NCI-H187 treated with DMSO at 0.1 percent for 48 hours (cell line): ENCODE data around the gene HMGCS2.

Experiments
- DNase-seq: peaks from one replicate; lab custom pipeline; 2025; lab: John Stamatoyannopoulos, UW

The HMGCS2 gene

GRCh38 chr1:119768778-119769177, at the start of gene HMGCS2:
Gene HMGCS2, minus strand, starts transcription at chr1:119768905. Its CDS starts 61 bp downstream, at chr1:119768844.
- no peak for DNase-seq

DNA sequence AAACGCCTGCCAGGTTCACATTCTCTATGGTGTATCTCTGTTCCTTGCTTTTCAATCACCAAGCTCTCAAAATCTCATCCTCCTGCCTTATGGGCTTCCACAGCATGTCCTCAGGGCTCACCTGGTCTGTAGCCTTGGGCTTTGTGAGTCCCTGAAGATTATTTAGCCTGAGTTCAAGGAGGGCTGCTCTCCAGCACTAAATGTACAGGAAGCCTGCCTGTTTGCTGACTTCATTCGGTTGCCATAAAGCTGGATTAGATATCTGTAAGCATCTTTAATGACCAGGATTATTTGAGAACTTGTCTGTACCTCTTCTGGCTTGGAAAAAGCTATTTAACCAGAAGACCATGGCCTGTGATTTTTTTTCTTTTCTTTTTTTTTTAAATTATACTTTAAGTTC, 49.5 kb upstream of the HMGCS2 start:
- no peak for DNase-seq

DNA sequence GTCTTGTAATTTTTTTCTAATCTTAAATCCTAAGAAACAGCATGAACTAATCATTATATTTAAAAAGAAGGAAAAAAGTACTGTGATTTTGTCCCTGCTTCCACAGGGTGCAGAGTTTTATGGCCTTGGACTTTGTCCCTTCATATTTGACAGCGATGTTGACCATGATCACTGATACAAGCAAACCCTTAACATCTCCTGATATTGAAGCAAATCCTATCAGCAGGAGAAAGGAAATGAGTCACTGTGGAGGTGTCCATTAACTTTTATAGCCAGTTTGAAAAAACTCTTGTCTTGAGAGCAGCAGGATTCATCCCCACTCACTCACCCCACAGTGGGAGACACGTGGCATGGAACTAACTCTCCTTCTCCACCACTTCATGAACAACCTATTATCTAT, 47.7 kb upstream of the HMGCS2 start:
- DNase-seq: no peak

GRCh38 chr1:119815928-119816327, 47.2 kb upstream of the HMGCS2 start:
- DNase-seq: no peak

DNA sequence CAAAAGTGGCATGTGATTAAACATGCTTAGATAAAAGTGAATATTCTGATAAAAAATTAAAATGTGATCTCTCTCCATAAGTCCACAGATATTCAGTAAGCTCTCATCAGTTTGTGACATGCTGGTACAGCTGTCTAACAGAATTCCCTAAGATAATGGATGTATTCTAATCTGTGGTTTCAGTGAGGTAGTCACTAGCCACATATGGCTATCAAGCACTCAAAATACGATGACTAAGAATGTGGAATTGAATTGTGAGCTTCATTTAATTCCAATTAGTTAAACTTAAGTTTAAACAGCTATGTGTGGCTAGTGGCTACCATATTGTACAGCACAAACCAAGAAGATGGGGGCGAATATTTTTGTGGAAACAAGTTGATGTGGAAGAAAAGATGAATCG, 46.7 kb upstream of the HMGCS2 start:
- no peak for DNase-seq

DNA sequence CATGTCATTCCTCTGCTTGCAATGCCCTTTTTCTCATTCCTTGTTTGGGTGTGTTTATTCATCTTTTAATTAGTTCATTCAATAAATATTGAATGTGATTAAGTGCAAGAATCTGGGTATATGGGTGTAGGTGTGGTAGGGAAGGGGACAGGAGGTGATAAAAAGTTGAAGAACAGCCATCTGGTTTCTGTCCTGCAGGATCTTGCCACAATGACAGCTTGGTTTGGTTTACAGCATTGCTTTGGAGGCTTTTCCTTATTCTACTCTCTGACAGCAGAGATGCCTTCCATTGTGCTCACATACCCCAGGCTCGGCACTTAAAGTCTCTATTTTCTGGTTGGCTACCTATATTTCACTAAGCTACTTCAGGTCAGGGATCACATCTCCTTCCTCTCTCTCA, 45.6 kb upstream of the HMGCS2 start:
- DNase-seq: no peak

DNA sequence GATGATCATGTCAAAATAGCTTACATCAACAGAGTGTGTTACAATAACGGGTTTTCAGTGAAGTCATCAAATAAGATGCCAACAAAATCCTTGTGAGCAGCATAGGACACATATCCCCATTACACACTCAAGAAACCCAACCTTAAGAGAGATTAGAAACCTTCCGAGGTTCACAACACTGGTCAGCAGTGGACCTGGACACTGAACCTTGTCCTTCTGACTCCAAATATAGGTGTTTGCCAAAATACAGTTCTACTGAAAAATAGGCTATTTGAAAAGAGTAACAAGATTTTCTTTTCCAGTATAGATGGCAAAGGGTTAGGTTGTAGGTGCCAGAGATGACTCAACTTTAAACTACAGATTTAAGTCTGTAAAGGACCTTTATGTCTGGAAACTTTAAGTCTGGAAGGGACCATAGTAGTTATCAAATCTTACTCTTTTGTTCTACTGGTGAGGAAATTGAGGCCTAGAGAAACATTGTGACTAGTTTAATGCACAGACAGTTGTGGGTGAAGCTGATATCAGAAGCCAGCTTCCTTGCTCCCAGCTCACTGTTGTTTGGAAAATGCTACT, 43.4 kb upstream of the HMGCS2 start:
- DNase-seq: no peak

DNA sequence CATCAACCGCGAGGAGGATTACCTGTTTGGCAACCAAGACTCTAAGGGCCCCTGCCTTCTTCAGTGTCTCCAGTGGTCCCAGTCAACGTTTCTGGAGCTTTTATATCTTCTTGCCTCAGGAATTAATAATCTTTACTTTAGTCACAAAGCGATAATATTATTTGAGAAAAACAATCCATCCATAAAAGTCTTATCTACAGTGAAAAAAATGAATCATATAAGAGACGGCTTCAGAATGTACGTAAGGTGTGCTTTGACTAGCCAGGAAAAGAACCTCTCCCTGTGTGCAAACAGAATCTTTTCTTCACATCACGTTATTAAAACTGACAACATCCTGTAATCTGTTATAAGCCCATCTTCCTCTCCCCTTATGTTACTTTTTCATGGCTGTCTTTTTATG, 42.7 kb upstream of the HMGCS2 start, which contains the start of gene REG4:
TSS of gene REG4 (minus strand) at position 74 of the 400 bp plus-strand sequence. CDS start 2,691 bp downstream, outside the sequence.
- DNase-seq: no peak

DNA sequence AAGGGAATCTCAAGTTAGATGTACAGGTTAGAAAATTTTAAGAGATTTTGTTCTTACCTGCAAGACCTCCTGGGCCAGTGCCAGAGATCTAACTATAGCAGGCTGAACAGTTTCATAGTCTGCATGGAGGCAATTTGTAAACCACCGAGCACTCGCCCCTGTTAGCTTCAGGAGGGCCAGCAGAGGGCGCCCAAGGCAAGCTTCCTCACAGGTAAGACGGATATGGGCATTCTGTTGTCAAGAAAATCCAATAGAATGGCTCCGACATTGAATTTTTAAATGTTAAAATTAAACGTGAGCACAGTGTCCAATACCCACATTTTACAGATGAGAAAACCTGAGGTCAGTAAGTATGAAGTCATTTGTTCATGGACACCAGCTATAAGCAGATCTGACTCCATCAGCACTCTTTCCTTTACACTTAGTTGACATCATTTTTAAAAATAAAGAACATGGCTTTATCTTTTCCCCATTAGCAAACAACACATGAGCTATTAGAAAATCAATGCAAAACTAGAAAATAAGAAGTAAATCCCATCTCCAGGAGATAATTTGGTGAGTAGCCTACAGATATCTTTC, 40.4 kb upstream of the HMGCS2 start:
- peak; percentile 44 for DNase-seq

- no peak for DNase-seq
These were observed 39.8 kb upstream of the HMGCS2 start for GRCh38 chr1:119808491-119808890.

DNA sequence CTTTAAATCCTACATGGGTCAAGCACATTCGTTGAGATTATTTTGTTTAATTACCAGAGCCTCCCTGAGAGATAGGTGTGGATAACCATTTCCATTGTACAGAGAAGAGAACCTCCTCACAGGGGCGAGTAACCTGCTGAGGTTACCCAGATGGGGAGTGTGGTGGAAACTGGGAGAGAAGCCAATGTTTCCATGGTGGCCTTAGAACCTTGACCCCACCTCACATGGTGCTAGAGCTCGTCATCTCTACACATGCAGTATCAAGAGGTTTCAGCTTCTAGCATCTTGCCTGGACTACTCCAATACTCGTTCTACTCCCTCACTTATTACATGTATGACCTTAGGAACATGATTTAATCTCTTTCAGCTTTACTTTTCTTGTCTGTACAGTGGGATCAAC, 37.8 kb upstream of the HMGCS2 start:
- DNase-seq: no peak

GRCh38 chr1:119805746-119806145, 37.0 kb upstream of the HMGCS2 start:
- no peak for DNase-seq

GRCh38 chr1:119805247-119805646, 36.5 kb upstream of the HMGCS2 start:
- DNase-seq: no peak

DNA sequence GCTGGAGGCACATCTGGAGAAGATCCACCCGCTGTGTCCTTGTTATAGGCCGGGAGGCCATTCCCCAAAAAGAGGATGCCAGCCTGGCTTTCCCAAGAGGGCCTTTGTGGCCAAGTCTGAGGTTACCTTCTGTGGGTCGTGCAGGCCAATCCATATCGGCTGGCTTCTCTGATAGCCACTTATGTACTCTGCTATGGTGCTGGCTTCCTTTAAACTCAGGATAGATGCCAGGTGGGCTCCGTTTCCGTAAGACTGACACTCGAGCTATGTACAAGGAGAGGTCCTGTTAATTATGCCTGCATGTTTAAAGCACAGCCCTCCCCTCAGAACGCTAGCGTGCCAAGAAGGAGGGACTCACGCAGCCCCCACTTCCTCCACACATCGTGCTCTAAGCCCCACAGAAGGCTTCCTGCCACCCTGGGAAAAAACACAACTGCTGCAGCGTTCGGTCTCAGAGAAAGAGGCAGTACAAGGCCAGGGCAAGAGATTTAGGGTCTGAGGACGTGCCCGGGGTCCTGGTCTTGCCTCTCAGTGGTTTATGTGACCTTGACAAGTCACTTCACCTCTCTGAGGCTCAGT, 31.0 kb upstream of the HMGCS2 start:
- no peak for DNase-seq

GRCh38 chr1:119799003-119799402, 30.3 kb upstream of the HMGCS2 start:
- DNase-seq: no peak

DNA sequence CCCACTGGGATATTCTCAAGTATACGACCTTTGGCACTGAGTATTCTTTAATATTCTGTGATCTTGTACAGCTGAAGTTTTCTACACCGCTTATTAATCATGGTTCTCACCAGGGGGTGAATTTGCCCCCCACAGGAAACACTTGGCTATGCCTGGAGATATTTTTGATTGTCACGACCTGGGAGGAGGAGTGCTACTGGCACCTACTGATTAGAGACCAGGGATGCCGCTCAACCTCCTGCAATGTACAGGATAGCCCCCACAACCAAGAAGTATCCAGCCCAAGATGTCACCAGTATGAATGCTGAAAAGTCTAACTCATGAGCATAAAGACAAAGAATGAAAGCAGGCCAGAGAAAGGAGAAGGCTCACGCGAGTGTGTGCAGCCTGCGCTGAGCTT, 28.9 kb upstream of the HMGCS2 start:
- no peak for DNase-seq

DNA sequence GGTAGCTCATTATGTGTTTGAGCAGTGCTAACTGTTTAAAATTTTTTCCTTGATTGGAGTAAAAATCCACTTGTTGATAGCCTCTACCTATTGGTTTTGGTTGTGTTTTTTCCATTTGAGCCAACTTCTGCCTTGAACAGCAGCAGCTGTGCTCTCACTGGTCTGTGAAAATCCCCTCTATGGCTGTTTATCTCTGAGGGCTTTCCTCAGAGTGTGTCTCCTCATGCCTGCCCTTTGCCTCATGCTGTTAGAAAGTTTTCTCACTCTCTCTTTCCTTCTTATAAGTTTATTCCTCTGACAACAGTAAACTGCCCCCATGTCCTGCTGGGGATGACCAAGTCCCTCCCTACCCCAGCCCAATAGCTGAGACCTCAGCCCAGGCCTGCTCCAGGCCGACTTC, 28.5 kb upstream of the HMGCS2 start:
- no peak for DNase-seq

DNA sequence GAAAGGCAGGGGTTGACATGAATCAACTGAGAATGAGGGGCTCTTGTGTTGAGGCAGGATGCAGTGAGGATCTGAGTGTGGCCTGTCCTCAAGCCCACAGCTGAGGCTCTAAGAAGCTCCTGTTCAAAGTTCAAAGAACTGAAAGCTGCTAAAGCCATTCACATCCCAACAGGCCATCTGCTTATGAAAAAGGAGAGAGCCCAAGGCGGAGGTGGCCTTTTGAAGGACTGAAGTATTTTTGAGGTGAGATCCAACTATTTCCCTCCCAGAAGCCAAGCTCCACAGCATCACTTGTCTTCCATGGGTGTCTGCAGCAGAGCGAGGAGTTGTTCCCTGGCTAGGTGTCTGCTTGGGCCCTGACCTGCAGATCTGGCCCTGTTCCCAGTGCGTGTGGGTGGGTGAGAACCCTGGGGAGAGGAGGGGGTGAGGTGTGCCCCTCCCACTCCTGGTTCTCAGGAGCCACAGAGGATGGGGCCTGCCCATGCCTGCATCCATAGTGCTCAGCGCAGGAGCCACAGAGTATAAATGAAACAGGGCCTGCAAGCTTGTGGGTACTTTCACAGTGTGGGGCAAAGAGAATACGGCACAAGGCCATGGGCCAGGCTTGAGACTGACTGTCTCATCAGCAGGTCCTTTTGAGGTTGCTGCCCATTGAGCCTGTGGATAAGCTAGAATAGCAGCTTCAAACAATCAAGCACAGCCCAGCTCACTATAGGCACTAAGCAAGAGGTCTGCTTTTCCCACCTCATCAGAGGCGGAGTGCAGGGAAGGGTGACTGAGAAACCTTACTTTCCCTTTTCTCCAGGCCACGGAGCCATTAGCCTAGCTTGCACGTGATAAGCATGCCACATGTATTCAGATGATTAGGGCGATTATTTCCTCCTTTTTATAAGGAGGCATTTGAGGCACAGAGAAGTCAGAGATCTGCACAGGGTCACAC, 26.8 kb upstream of the HMGCS2 start:
- DNase-seq: no peak

- no peak for DNase-seq
These were observed 26.2 kb upstream of the HMGCS2 start for GRCh38 chr1:119794876-119795240.

- no peak for DNase-seq
These were observed 25.6 kb upstream of the HMGCS2 start for GRCh38 chr1:119794230-119794875.

DNA sequence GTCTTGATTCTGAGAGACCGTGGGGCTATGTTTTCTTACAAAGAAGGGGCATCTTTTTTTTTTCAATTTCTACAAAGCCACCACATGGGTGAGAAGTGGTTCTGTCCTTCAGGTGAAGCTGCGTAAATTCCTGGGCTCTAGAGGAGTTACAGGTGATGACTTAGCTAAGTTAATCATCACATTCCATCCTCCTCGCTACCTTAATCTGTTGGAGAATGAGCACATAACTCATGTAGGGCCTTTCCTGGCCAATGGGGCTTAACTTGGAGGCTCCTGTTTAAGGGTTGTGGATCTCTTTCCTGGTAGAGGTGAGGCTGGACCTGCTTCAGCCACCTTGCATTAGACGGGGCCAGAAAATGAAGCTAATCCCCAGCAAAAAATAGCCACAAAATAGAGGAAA, 22.7 kb upstream of the HMGCS2 start:
- DNase-seq: no peak
